H1 (cell line): ENCODE data around the gene FOXA3. TPM values are rescaled to one million over a fixed set of nuclear protein-coding genes. Genes with fewer than 3 reads are reported as not detected.
A peak's percentile ranks its signal among the peaks of the same experiment; 100 is the strongest.

ENCODE experiments used
- CTCF ChIA-PET: fragments of 300-600 bp; sonication (Branson Sonifier 250); formaldehyde crosslinking; loops from one replicate; lab custom pipeline; 2021; ENCODE audit not compliant: partially characterized antibody; lab: Charles Lee
- POLR2A ChIA-PET: fragments of 300-600 bp; sonication (Branson Sonifier 250); formaldehyde crosslinking; loops from one replicate; lab custom pipeline; 2021; ENCODE audit warnings: inconsistent platforms; ENCODE audit not compliant: partially characterized antibody; lab: Charles Lee
- DNase-seq, 2 experiments: peaks; one replicate each; pipeline versions ENCODE4 v3.0.0 to v3.0.0-alpha.2; 2010 to 2022; ENCODE audit warnings: low spot score in 2 of 2, low read depth in 1 of 2, mixed read lengths in 1 of 2
- FAIRE-seq: peaks from 2 replicates; lab custom pipeline; 2011; peaks lifted over from hg19 to GRCh38; lab: Jason Lieb, UNC
- H2AFZ ChIP-seq: 2 replicates; pipeline ENCODE4 v1.8.1; 2012; ENCODE audit warnings: low read length, inconsistent platforms
- H2AK5ac ChIP-seq: 2 replicates; pipeline ENCODE4 v1.6.1; 2013; ENCODE audit warnings: low read depth, low read length
- H2BK120ac ChIP-seq: replicated peaks from 2 replicates; pipeline ENCODE3; 2013; ENCODE audit warnings: low read depth, low read length, inconsistent platforms
- H2BK12ac ChIP-seq: 2 replicates; pipeline ENCODE4 v1.6.1; 2013; ENCODE audit warnings: low read depth, low read length
- H2BK15ac ChIP-seq: 2 replicates; pipeline ENCODE4 v1.6.1; 2013; ENCODE audit warnings: low read length
- H2BK20ac ChIP-seq: 2 replicates; pipeline ENCODE4 v1.6.1; 2013; ENCODE audit warnings: low read length
- H2BK5ac ChIP-seq: 2 replicates; pipeline ENCODE4 v1.6.1; 2013; ENCODE audit warnings: low read depth, low read length
- H3K14ac ChIP-seq: 2 replicates; pipeline ENCODE4 v1.6.1; 2013; ENCODE audit warnings: inconsistent platforms; ENCODE audit not compliant: insufficient read length
- H3K18ac ChIP-seq: 2 replicates; pipeline ENCODE4 v1.6.1; 2013; ENCODE audit warnings: low read length; ENCODE audit errors: extremely low read depth
- H3K23ac ChIP-seq: 2 replicates; pipeline ENCODE4 v1.6.1; 2013; ENCODE audit warnings: inconsistent platforms; ENCODE audit not compliant: insufficient read length
- H3K23me2 ChIP-seq: 2 replicates; pipeline ENCODE4 v1.6.1; 2013; ENCODE audit warnings: low read depth, low read length
- H3K27ac ChIP-seq: 2 replicates; pipeline ENCODE4 v1.6.1; 2011; ENCODE audit warnings: low read depth, low read length, inconsistent platforms
- H3K27me3 ChIP-seq, 4 experiments: replicated peaks in 1 of 4; 1 replicate in 1 of 4; 2 replicates in 3 of 4; pipeline versions ENCODE4 v1.6.1 to v1.8.1; 2011 to 2013; ENCODE audit warnings: low read length in 3 of 4, mild to moderate bottlenecking in 3 of 4, inconsistent platforms in 2 of 4, mixed read lengths in 2 of 4, moderate library complexity in 1 of 4; ENCODE audit not compliant: control insufficient read depth in 3 of 4, insufficient read depth in 3 of 4; ENCODE audit errors: extremely low read depth in 1 of 4
- H3K36me3 ChIP-seq, 4 experiments: 2 replicates each; pipeline versions ENCODE4 v1.6.1 to v1.8.1; 2011 to 2013; ENCODE audit warnings: mild to moderate bottlenecking in 4 of 4, low read length in 3 of 4, moderate library complexity in 2 of 4, control low read depth in 1 of 4, inconsistent platforms in 1 of 4; ENCODE audit not compliant: insufficient read depth in 4 of 4, control insufficient read depth in 2 of 4
- H3K4ac ChIP-seq: replicated peaks from 2 replicates; pipeline ENCODE3; 2013; ENCODE audit warnings: low read length, low read depth, mixed read lengths, inconsistent platforms; ENCODE audit not compliant: insufficient read length
- H3K4me1 ChIP-seq, 4 experiments: replicated peaks in 1 of 4; 1 replicate in 1 of 4; 2 replicates in 3 of 4; pipeline versions ENCODE4 v1.6.1 to v1.8.1; 2011 to 2013; ENCODE audit warnings: low read length in 3 of 4, inconsistent platforms in 2 of 4, mixed read lengths in 1 of 4; ENCODE audit not compliant: insufficient read depth in 4 of 4, control insufficient read depth in 3 of 4
- H3K4me2 ChIP-seq, 2 experiments: 2 replicates each; pipeline versions ENCODE4 v1.6.1 to v1.8.1; 2011 to 2013; ENCODE audit warnings: low read depth in 2 of 2, low read length in 2 of 2, control low read depth in 1 of 2, inconsistent platforms in 1 of 2, mild to moderate bottlenecking in 1 of 2; ENCODE audit not compliant: insufficient read depth in 1 of 2
- H3K4me3 ChIP-seq, 4 experiments: fragments of 200-600, 300-600 bp in 1 of 4; sonication (generic), shearing (Covaris generic), sonication (Bioruptor Twin) in 1 of 4; 2 replicates each; pipeline versions ENCODE4 v1.5.1 to v1.8.1; 2011 to 2016; ENCODE audit warnings: low read length in 4 of 4, low read depth in 3 of 4, control low read depth in 2 of 4, inconsistent platforms in 2 of 4, mild to moderate bottlenecking in 2 of 4, mixed read lengths in 1 of 4, moderate library complexity in 1 of 4; ENCODE audit not compliant: insufficient read depth in 2 of 4; ENCODE audit errors: extremely low read depth in 1 of 4
- H3K56ac ChIP-seq: replicated peaks from 2 replicates; pipeline ENCODE3; 2013; ENCODE audit warnings: low read depth, mild to moderate bottlenecking, mixed read lengths, low read length, inconsistent platforms; ENCODE audit not compliant: insufficient read length
- H3K79me1 ChIP-seq: 2 replicates; pipeline ENCODE4 v1.6.1; 2013; ENCODE audit warnings: low read depth, low read length, control low read depth
- H3K79me2 ChIP-seq, 2 experiments: 2 replicates each; pipeline versions ENCODE4 v1.6.1 to v1.8.1; 2012 to 2013; ENCODE audit warnings: low read length in 2 of 2, mild to moderate bottlenecking in 2 of 2, inconsistent platforms in 1 of 2; ENCODE audit not compliant: insufficient read depth in 2 of 2, control insufficient read depth in 1 of 2
- H3K9ac ChIP-seq, 4 experiments: replicated peaks in 1 of 4; 1 replicate in 1 of 4; 2 replicates in 3 of 4; pipeline versions ENCODE4 v1.6.1 to v1.8.1; 2011 to 2013; ENCODE audit warnings: low read depth in 3 of 4, low read length in 3 of 4, control low read depth in 2 of 4, mild to moderate bottlenecking in 2 of 4, moderate library complexity in 2 of 4, inconsistent platforms in 1 of 4; ENCODE audit errors: extremely low read depth in 1 of 4
- H3K9me3 ChIP-seq, 2 experiments: 2 replicates each; pipeline versions ENCODE4 v1.6.1 to v1.8.1; 2012 to 2013; ENCODE audit warnings: mild to moderate bottlenecking in 2 of 2, moderate library complexity in 2 of 2, control low read depth in 1 of 2, inconsistent platforms in 1 of 2, low read depth in 1 of 2, low read length in 1 of 2, mixed read lengths in 1 of 2; ENCODE audit not compliant: insufficient read depth in 2 of 2
- H4K20me1 ChIP-seq, 2 experiments: replicated peaks in 1 of 2; 2 replicates each; pipeline versions ENCODE3 to v1.8.1; 2011 to 2013; ENCODE audit warnings: inconsistent platforms in 2 of 2, low read length in 2 of 2, mild to moderate bottlenecking in 1 of 2; ENCODE audit not compliant: insufficient read depth in 2 of 2, control insufficient read depth in 1 of 2
- H4K5ac ChIP-seq: 2 replicates; pipeline ENCODE4 v1.6.1; 2013; ENCODE audit warnings: low read length, low read depth, mixed read lengths, inconsistent platforms; ENCODE audit not compliant: insufficient read length
- H4K8ac ChIP-seq: 2 replicates; pipeline ENCODE4 v1.8.0; 2013; ENCODE audit warnings: mild to moderate bottlenecking, moderate library complexity, low read length, inconsistent platforms; ENCODE audit not compliant: insufficient read depth; ENCODE audit errors: extremely low read depth
- H4K91ac ChIP-seq: replicated peaks from 2 replicates; pipeline ENCODE3; 2013; ENCODE audit warnings: low read length, mixed read lengths, inconsistent platforms; ENCODE audit not compliant: insufficient read length
- ATF3 ChIP-seq: IDR thresholded peaks from 2 replicates; pipeline ENCODE4 v1.6.1; 2011; ENCODE audit warnings: low read depth, mild to moderate bottlenecking, low read length; ENCODE audit not compliant: insufficient read depth
- CTCF ChIP-seq, 3 experiments: IDR thresholded peaks; 1 replicate in 2 of 3; 2 replicates in 1 of 3; pipeline versions ENCODE4 v1.5.1 to v1.6.1; 2011; ENCODE audit warnings: low read length in 3 of 3, mild to moderate bottlenecking in 3 of 3, inconsistent platforms in 2 of 3, low read depth in 1 of 3, moderate library complexity in 1 of 3; ENCODE audit not compliant: insufficient read depth in 1 of 3; ENCODE audit errors: control extremely low read depth in 1 of 3
- WGBS, 2 experiments: shearing (Covaris generic) in 1 of 2; methylation state at CpG; one replicate each; pipeline versions ENCODE4 v1.1.6 to v1.1.7; 2013 to 2015; ENCODE audit warnings: low lambda C conversion rate in 2 of 2, mixed read lengths in 2 of 2, inconsistent platforms in 1 of 2, low coverage in 1 of 2, missing lambda C conversion rate in 1 of 2; ENCODE audit not compliant: insufficient replicate concordance in 2 of 2, insufficient coverage in 1 of 2, insufficient read length in 1 of 2; ENCODE audit errors: extremely low coverage in 1 of 2, missing lambda C conversion rate in 1 of 2; 5-methylcytosine and 5-hydroxymethylcytosine counted together
- polyA plus RNA-seq, 7 experiments: library from polyadenylated mRNA; depleted of rRNA in 3 of 7; stranded (reverse) in 5 of 7; unstranded in 2 of 7; fragments of >200 nt in 5 of 7; fragments of 200-250 nt in 2 of 7; gene quantifications; 1 replicate in 5 of 7; 2 replicates in 1 of 7; 4 replicates in 1 of 7; pipeline versions ENCODE4 v1.2.1 to v1.2.3, GENCODE V29; 2011 to 2013; ENCODE audit warnings: missing spikeins in 2 of 7, mixed read lengths in 2 of 7
- total RNA-seq: library from RNA; stranded (reverse); fragmentation: NEBNext Ultra II Directional; extraction: Animal tissue kit (Norgen Biotek cat#: 25700); gene quantifications from 2 replicates; pipeline ENCODE4 v1.2.1, GENCODE V29; 2021

FOXA3 gene
- total and polyA plus RNA-seq, 2 of the 8 experiments (the other 6 are each of a cell fraction or from before 2014, with no cell fraction given) = 20.2 to 49.1 TPM

- no peak overlapping the region for H4K5ac ChIP-seq
- no peaks in the 10 kb centered on the region for H3K27me3 ChIP-seq
- peaks cover 2 to 11% of the 10 kb centered on the region in 2 experiments for H4K20me1 ChIP-seq
- H2BK20ac ChIP-seq = no peak overlapping the region
- FAIRE-seq (no peak), DNase-seq (no peak)
- no peak overlapping the region for H4K91ac ChIP-seq
- peaks cover 10% of the 10 kb centered on the region for H3K23me2 ChIP-seq
- 88% methylated on average over 20 of the region's 20 CpGs; no CpG with 5 or more reads in 1 of the 2 experiments for WGBS, 2 experiments
- H3K4me3 ChIP-seq = no peak overlapping the region
- H3K9ac ChIP-seq = no peak overlapping the region
- H3K18ac ChIP-seq = no peak overlapping the region
- H2BK5ac ChIP-seq = no peak overlapping the region
- H4K8ac ChIP-seq = no peak overlapping the region
- H3K14ac ChIP-seq = no peak overlapping the region
- H2BK120ac ChIP-seq = no peak overlapping the region
- H2BK15ac ChIP-seq = no peak overlapping the region
- peaks cover 11 to 39% (median 29%) of the 10 kb centered on the region in 4 experiments for H3K36me3 ChIP-seq
- no peaks in the 10 kb centered on the region for H3K79me2 ChIP-seq
- POLR2A ChIA-PET = interaction anchor here (0.9 to 12.6 kb wide), 7 partner anchors 9 to 50 kb away, joined by 3 to 175 read pairs (median 5); partner anchors contain the start of genes DMPK, FOXA3 and SIX5
- TF ChIP-seq ATF3 (no peak), CTCF (IDR thresholded peaks at IDR 0.05; ENCODE audit: control extremely low read depth in 1 of 3, insufficient read depth in 1 of 3, low read depth in 1 of 3, low read length in 3 of 3) (peak in 2 of 3 experiments; percentile 20 to 31; a peak in 2 of 4 replicates)
- H2AFZ ChIP-seq = no peak overlapping the region
- no peak overlapping the region for H3K27ac ChIP-seq
- H3K23ac ChIP-seq = no peak overlapping the region
- CTCF ChIA-PET = interaction anchor here (1.3 to 2.4 kb wide), 5 partner anchors 11 to 63 kb away, joined by 3 to 9 read pairs (median 5); no protein-coding TSS in a partner anchor
- H3K4me1 ChIP-seq = peaks cover 0 to 17% (median 15%) of the 10 kb centered on the region in 4 experiments; a peak in 6 of 7 replicates
- no peak overlapping the region for H3K4me2 ChIP-seq
- no peaks in the 10 kb centered on the region; the same call in 1 of the 2 replicates for H3K79me1 ChIP-seq
- no peak overlapping the region for H2BK12ac ChIP-seq
- no peak overlapping the region for H3K4ac ChIP-seq
- no peaks in the 10 kb centered on the region for H3K9me3 ChIP-seq
- H2AK5ac ChIP-seq = no peak overlapping the region
- H3K56ac ChIP-seq = no peak overlapping the region
These were observed 43.6 kb upstream of the FOXA3 start for GRCh38 chr19:45820413-45821102.
